PC-3 (cell line): Measurements from ENCODE around the gene PDZRN4. TPM values are rescaled to one million over a fixed set of nuclear protein-coding genes. Genes with fewer than 3 reads are reported as not detected.

ENCODE experiments used
- ATAC-seq: fragments of 200-7000 bp; cut with Tn5 transposase; 2 replicates; pipeline ENCODE4 v1.9.1; 2020; ENCODE audit warnings: mild to moderate bottlenecking, moderate library complexity
- BruUV-seq: library from RNA; stranded (reverse); fragments of 400-500 nt; replicated peaks from 2 replicates; lab custom pipeline; 2021; lab: Mats Ljungman, UMichigan
- CTCF ChIA-PET: fragments of 300-600 bp; sonication (Branson Sonifier 250); formaldehyde crosslinking; loops from one replicate; lab custom pipeline; 2022; ENCODE audit warnings: antibody characterized with exemption; lab: Charles Lee
- POLR2A ChIA-PET: fragments of 300-600 bp; sonication (Branson Sonifier 250); formaldehyde crosslinking; loops from one replicate; lab custom pipeline; 2022; ENCODE audit warnings: antibody characterized with exemption; ENCODE audit not compliant: unreplicated experiment; lab: Charles Lee
- DNase-seq: peaks from one replicate; pipeline ENCODE4 v3.0.0-alpha.2; 2015
- H2AFZ ChIP-seq: fragments of 300-600 bp; sonication (generic); 2 replicates; pipeline ENCODE4 v1.6.0; 2016; ENCODE audit warnings: antibody characterized with exemption, low read length
- H3F3A ChIP-seq: fragments of 300-600 bp; sonication (generic); one replicate; pipeline ENCODE4 v1.6.0; 2017; ENCODE audit warnings: antibody characterized with exemption, low read length, control low read depth, mild to moderate bottlenecking; ENCODE audit not compliant: unreplicated experiment
- H3K27ac ChIP-seq: fragments of 300-600 bp; sonication (generic); 2 replicates; pipeline ENCODE4 v1.5.1; 2016; ENCODE audit warnings: mild to moderate bottlenecking, low read length
- H3K27me3 ChIP-seq: fragments of 300-600 bp; sonication (generic); 2 replicates; pipeline ENCODE4 v1.6.1; 2016; ENCODE audit warnings: low read length, mixed read lengths
- H3K36me3 ChIP-seq: fragments of 300-600 bp; sonication (generic); 2 replicates; pipeline ENCODE4 v1.6.1; 2016; ENCODE audit warnings: low read depth, mixed run types, low read length, mixed read lengths
- H3K4me1 ChIP-seq: fragments of 300-600 bp; sonication (generic); 2 replicates; pipeline ENCODE4 v1.5.1; 2016; ENCODE audit warnings: low read length; ENCODE audit not compliant: insufficient read depth
- H3K4me2 ChIP-seq: fragments of 300-600 bp; sonication (generic); 2 replicates; pipeline ENCODE4 v1.6.0; 2016; ENCODE audit warnings: low read length
- H3K4me3 ChIP-seq: fragments of 300-600 bp; sonication (generic); 2 replicates; pipeline ENCODE4 v1.5.1; 2016; ENCODE audit warnings: mild to moderate bottlenecking, low read length, mixed read lengths
- H3K79me2 ChIP-seq: fragments of 300-600 bp; sonication (generic); 2 replicates; pipeline ENCODE4 v1.6.1; 2017; ENCODE audit warnings: low read length, mixed read lengths
- H3K9ac ChIP-seq: fragments of 300-600 bp; sonication (generic); 2 replicates; pipeline ENCODE4 v1.6.0; 2016; ENCODE audit warnings: mild to moderate bottlenecking, low read length
- H3K9me2 ChIP-seq: fragments of 300-600 bp; sonication (generic); replicated peaks from 2 replicates; pipeline ENCODE4 v1.6.1; 2016; ENCODE audit warnings: mixed run types, low read length, mixed read lengths
- H3K9me3 ChIP-seq: fragments of 300-600 bp; sonication (generic); 2 replicates; pipeline ENCODE4 v1.6.1; 2016; ENCODE audit warnings: low read length, mixed read lengths
- H4K20me1 ChIP-seq: fragments of 300-600 bp; sonication (generic); 2 replicates; pipeline ENCODE4 v1.6.1; 2016; ENCODE audit warnings: low read length, mixed read lengths
- EZH2 ChIP-seq: fragments of 300-600 bp; sonication (generic); IDR thresholded peaks from one replicate; pipeline ENCODE4 v1.6.1; 2017; ENCODE audit warnings: antibody characterized with exemption, mild to moderate bottlenecking, low read length; ENCODE audit not compliant: unreplicated experiment
- EZH2phosphoT487 ChIP-seq: fragments of 300-600 bp; sonication (generic); IDR thresholded peaks from 2 replicates; pipeline ENCODE4 v1.6.1; 2018; ENCODE audit warnings: mild to moderate bottlenecking, antibody characterized with exemption, low read length, borderline replicate concordance
- intact Hi-C: fragments of 100-400 bp; cut with micrococcal nuclease; formaldehyde crosslinking; loops from 2 replicates; pipeline ENCODE4 v1.9.0; 2023
- total RNA-seq: library from RNA; depleted of rRNA; stranded (reverse); fragments of >200 nt; gene quantifications from 2 replicates; pipeline ENCODE4 v1.2.3, GENCODE V29; 2014
- TF ChIP-seq, protein P1 (sequence below): fragments of 300-600 bp; sonication (generic); conservative IDR thresholded peaks from 2 replicates; pipeline ENCODE4 v1.5.1; 2017; ENCODE audit warnings: antibody characterized with exemption, low read depth, mild to moderate bottlenecking, low read length

PDZRN4 gene
- total RNA-seq, 1 experiment from 2014 or later = not detected

DNA sequence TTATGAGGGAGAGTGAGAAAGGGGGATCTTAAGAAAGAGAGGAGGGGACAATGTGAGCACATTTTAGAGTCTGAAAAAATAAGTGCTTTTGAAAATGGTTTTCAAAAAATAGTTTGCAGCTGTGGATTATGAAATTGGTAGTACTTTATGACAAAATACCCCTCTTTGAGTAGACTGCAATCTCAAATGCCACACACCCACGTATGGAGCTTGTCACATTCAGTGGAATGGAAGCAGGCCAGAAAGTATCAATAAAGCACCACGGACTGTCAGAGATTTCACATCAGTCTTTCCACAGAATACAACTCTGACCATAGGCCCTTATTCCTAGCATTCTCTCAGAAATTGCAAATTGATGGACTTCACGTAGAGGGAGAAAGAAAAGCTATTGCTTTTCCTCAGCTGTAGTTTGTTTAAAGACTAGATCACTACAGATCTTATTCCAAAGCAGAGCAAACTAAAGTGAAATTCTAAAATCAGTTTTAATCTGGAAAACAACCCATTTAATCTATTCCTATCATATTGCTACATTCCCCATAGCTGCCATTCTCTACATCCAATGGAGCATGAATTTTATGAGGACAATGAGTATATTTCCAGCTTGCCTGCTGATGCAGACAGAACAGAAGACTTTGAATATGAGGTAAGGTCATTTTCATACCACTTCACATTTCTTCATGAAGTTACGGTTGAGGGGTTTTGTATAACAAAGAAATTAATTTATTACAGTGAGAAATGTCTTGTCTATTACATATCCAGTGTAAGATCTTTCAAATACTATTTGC is 321.3 kb downstream of the PDZRN4 start:
- no peak overlapping the region for H3K9ac ChIP-seq
- CTCF ChIA-PET = no interaction called here
- no peaks in the 10 kb centered on the region for H3K79me2 ChIP-seq
- intact Hi-C loops = no loop called here
- no peaks in the 10 kb centered on the region for H3K9me2 ChIP-seq
- no peaks in the 10 kb centered on the region for H4K20me1 ChIP-seq
- H3K4me1 ChIP-seq = no peaks in the 10 kb centered on the region
- no peaks in the 10 kb centered on the region for H3K9me3 ChIP-seq
- POLR2A ChIA-PET = no interaction called here
- peaks cover 29% of the 10 kb centered on the region for H3K27me3 ChIP-seq
- no peak overlapping the region for H2AFZ ChIP-seq
- no peak overlapping the region for H3K4me2 ChIP-seq
- ATAC-seq = no peak
- no peak for DNase-seq
- no peak overlapping the region for H3K27ac ChIP-seq
- TF ChIP-seq, protein P1, sequence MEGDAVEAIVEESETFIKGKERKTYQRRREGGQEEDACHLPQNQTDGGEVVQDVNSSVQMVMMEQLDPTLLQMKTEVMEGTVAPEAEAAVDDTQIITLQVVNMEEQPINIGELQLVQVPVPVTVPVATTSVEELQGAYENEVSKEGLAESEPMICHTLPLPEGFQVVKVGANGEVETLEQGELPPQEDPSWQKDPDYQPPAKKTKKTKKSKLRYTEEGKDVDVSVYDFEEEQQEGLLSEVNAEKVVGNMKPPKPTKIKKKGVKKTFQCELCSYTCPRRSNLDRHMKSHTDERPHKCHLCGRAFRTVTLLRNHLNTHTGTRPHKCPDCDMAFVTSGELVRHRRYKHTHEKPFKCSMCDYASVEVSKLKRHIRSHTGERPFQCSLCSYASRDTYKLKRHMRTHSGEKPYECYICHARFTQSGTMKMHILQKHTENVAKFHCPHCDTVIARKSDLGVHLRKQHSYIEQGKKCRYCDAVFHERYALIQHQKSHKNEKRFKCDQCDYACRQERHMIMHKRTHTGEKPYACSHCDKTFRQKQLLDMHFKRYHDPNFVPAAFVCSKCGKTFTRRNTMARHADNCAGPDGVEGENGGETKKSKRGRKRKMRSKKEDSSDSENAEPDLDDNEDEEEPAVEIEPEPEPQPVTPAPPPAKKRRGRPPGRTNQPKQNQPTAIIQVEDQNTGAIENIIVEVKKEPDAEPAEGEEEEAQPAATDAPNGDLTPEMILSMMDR = no peak
- no peak for TF ChIP-seq EZH2phosphoT487
- TF ChIP-seq EZH2 = no peak
- H3F3A ChIP-seq = no peaks in the 10 kb centered on the region
- no peak overlapping the region for H3K4me3 ChIP-seq
- H3K36me3 ChIP-seq = no peaks in the 10 kb centered on the region
- no TSS peak for BruUV-seq

DNA sequence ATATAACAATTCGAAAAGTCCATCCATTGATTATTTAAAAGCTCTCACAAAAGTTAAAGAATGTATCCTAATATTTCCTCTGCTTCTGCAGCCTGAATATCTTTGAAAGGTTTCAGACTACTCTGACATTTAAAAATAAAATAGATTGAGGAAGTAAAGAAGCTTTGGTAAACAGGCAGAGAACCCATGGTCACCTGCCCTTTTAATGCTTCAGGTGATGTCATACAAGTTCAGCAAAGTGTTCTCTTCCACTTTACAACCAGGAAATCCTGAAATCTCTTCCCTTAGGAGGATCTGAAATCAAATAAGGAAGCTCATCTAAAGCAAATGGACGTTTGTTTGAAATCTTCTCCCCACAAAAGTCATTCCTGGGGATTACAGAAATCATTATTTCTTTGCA is 322.4 kb downstream of the PDZRN4 start:
- Histone ChIP-seq H3K27ac (no peak overlapping the region), H3K4me2 (no peak overlapping the region), H3K9ac (no peak overlapping the region), H3F3A (no peaks in the 10 kb centered on the region), H3K4me3 (no peak overlapping the region), H4K20me1 (no peaks in the 10 kb centered on the region), H3K36me3 (no peaks in the 10 kb centered on the region), H2AFZ (no peak overlapping the region), H3K27me3 (peaks cover 20% of the 10 kb centered on the region; the same call in 1 of the 2 replicates), H3K9me2 (no peaks in the 10 kb centered on the region), H3K9me3 (no peaks in the 10 kb centered on the region), H3K4me1 (no peaks in the 10 kb centered on the region), H3K79me2 (no peaks in the 10 kb centered on the region)
- intact Hi-C loops = no loop called here
- BruUV-seq = no TSS peak
- TF ChIP-seq, protein P1 = no peak
- TF ChIP-seq EZH2phosphoT487 (no peak), EZH2 (no peak)
- ATAC-seq (no peak), DNase-seq (no peak)
- ChIA-PET POLR2A (interaction anchor here (0.5 to 0.7 kb wide), 2 partner anchors 15 to 587 kb away, joined by 3 read pairs; no protein-coding TSS in a partner anchor), CTCF (no interaction called here)

DNA sequence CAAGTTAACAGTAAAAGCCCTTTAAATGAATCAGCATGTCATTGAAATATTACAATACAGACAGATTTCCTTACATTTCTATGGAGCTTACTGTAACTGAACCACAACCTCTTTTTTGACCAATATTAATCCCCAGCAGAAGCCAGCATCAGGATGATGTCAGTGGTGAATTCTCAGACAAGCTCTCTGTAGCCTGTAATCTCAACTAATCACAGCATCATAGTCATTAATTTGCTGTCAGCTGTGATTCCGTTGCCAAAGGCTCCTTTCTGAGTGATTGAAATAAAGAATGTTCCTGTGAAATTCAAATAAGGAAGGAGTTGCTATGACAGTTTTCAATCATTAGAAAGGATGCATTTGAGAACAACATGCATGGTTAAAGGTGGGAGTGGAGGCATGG is 323.1 kb downstream of the PDZRN4 start:
- H4K20me1 ChIP-seq = no peaks in the 10 kb centered on the region
- no peaks in the 10 kb centered on the region for H3K9me2 ChIP-seq
- no peak overlapping the region for H3K27ac ChIP-seq
- ATAC-seq = no peak
- H2AFZ ChIP-seq = no peak overlapping the region
- H3K79me2 ChIP-seq = no peaks in the 10 kb centered on the region
- CTCF ChIA-PET = no interaction called here
- H3K36me3 ChIP-seq = no peaks in the 10 kb centered on the region
- intact Hi-C loops = no loop called here
- H3K4me2 ChIP-seq = no peak overlapping the region
- POLR2A ChIA-PET = interaction anchor here (0.5 kb wide), 1 partner anchor 586 kb away, joined by 3 read pairs; no protein-coding TSS in a partner anchor
- H3K9me3 ChIP-seq = no peaks in the 10 kb centered on the region
- H3F3A ChIP-seq = no peaks in the 10 kb centered on the region
- H3K9ac ChIP-seq = no peak overlapping the region
- H3K4me1 ChIP-seq = no peaks in the 10 kb centered on the region
- TF ChIP-seq EZH2 = no peak
- TF ChIP-seq, protein P1 = no peak
- TF ChIP-seq EZH2phosphoT487 = no peak
- H3K4me3 ChIP-seq = no peak overlapping the region
- H3K27me3 ChIP-seq = 0 out of 2 replicates have a peak, but pooled peaks cover 16% of the 10 kb centered on the region
- BruUV-seq = no TSS peak
- DNase-seq = no peak
